Left ventricle myocardium inferior (tissue), 1 donor: ENCODE measurements around the gene SOBP. TPM values are rescaled to one million over a fixed set of nuclear protein-coding genes. Genes with fewer than 3 reads are reported as not detected.

Source experiments
- DNase-seq: peaks from one replicate; pipeline ENCODE4 v3.0.0-alpha.2; 2020
- H3K27ac ChIP-seq: fragments of 200-600 bp; replicated peaks from 2 replicates; pipeline ENCODE4 v1.8.0; 2021
- H3K27me3 ChIP-seq: fragments of 200-600 bp; 2 replicates; pipeline ENCODE4 v1.8.0; 2021; ENCODE audit warnings: low read depth
- H3K36me3 ChIP-seq: fragments of 200-600 bp; 2 replicates; pipeline ENCODE4 v1.8.0; 2021
- H3K4me1 ChIP-seq: fragments of 200-600 bp; 2 replicates; pipeline ENCODE4 v1.8.0; 2021
- H3K4me3 ChIP-seq: fragments of 200-600 bp; 2 replicates; pipeline ENCODE4 v1.8.0; 2021; ENCODE audit warnings: mild to moderate bottlenecking, moderate library complexity
- H3K9me3 ChIP-seq: fragments of 200-600 bp; replicated peaks from 2 replicates; pipeline ENCODE4 v1.8.0; 2021
- intact Hi-C: fragments of 100-400 bp; cut with micrococcal nuclease; formaldehyde crosslinking; loops from one replicate; pipeline ENCODE4 v1.11.0; 2022
- total RNA-seq: library from RNA; stranded (reverse); fragmentation: NEBNext Ultra II Directional; extraction: Animal tissue kit (Norgen Biotek cat#: 25700); gene quantifications from one replicate; pipeline ENCODE4 v1.2.1, GENCODE V29; 2021
- TF ChIP-seq, protein P1 (sequence below): fragments of 200-600 bp; IDR thresholded peaks from 2 replicates; pipeline ENCODE4 v1.8.0; 2021; ENCODE audit warnings: antibody characterized with exemption, mild to moderate bottlenecking, borderline replicate concordance
- donor health status: DM: no; HTN: yes; CAD: no; lungs with severe emphysema.

SOBP gene
- total RNA-seq, 1 donor from 2014 or later = 22.9 TPM

DNA sequence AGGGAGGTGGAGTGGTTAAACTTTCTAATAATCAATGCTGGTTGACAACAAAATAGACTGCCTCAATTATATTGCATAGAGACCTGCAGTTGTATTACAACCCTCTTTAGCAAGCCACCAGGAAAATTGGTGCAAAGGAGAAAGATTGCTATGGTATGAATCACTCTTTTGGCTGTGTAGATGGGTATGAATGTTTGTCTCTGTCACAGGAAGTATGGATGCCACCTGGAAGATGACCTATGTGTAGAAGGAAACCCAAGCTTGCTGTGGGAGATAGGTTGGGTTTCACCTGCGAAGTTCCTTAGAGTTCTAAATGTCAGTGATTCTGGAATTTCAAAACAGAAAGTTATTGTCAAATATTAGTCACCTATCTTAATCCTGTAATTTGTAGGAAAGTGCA is 134.6 kb downstream of the SOBP start:
- Histone ChIP-seq H3K27ac (no peak overlapping the region), H3K27me3 (no peaks in the 10 kb centered on the region), H3K4me1 (peaks cover 31% of the 10 kb centered on the region), H3K9me3 (no peaks in the 10 kb centered on the region), H3K36me3 (no peaks in the 10 kb centered on the region), H3K4me3 (no peak overlapping the region)
- intact Hi-C loops = no loop called here
- no peak for DNase-seq
- TF ChIP-seq, protein P1, sequence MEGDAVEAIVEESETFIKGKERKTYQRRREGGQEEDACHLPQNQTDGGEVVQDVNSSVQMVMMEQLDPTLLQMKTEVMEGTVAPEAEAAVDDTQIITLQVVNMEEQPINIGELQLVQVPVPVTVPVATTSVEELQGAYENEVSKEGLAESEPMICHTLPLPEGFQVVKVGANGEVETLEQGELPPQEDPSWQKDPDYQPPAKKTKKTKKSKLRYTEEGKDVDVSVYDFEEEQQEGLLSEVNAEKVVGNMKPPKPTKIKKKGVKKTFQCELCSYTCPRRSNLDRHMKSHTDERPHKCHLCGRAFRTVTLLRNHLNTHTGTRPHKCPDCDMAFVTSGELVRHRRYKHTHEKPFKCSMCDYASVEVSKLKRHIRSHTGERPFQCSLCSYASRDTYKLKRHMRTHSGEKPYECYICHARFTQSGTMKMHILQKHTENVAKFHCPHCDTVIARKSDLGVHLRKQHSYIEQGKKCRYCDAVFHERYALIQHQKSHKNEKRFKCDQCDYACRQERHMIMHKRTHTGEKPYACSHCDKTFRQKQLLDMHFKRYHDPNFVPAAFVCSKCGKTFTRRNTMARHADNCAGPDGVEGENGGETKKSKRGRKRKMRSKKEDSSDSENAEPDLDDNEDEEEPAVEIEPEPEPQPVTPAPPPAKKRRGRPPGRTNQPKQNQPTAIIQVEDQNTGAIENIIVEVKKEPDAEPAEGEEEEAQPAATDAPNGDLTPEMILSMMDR = no peak

DNA sequence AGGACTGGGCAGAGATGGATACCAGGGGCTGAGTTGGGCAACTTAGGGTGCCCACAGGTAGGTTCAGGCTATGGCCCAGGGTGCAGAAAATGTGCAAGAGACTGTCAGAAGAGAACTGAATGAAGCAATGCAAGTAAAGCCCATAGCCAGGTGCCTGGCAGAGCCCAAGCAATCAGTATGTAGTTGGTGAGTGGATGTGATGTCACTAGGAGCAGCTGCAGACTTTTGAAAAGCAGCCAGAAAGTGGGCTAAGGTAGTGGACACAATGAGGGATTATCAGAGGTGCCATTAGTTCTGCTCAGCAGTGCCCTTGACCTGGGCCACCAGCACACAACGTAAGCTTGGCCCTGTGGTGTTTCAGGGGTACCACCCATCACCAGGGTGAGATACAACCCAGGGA is 135.3 kb downstream of the SOBP start:
- intact Hi-C loops = no loop called here
- Histone ChIP-seq H3K4me1 (peaks cover 24% of the 10 kb centered on the region), H3K9me3 (no peaks in the 10 kb centered on the region), H3K4me3 (no peak overlapping the region), H3K36me3 (no peaks in the 10 kb centered on the region), H3K27ac (no peak overlapping the region), H3K27me3 (no peaks in the 10 kb centered on the region)
- TF ChIP-seq, protein P1 = no peak
- DNase-seq = no peak

GRCh38 chr6:107626645-107627044 is 136.7 kb downstream of the SOBP start:
- Histone ChIP-seq H3K27ac (no peak overlapping the region), H3K27me3 (no peaks in the 10 kb centered on the region), H3K9me3 (no peaks in the 10 kb centered on the region), H3K4me1 (peaks cover 13% of the 10 kb centered on the region), H3K4me3 (no peak overlapping the region), H3K36me3 (no peaks in the 10 kb centered on the region)
- TF ChIP-seq, protein P1 = no peak
- intact Hi-C loops = no loop called here
- no peak for DNase-seq

GRCh38 chr6:107627969-107628368 is 138.1 kb downstream of the SOBP start:
- Histone ChIP-seq H3K4me1 (peaks cover 13% of the 10 kb centered on the region), H3K27ac (no peak overlapping the region), H3K9me3 (no peaks in the 10 kb centered on the region), H3K4me3 (no peak overlapping the region), H3K27me3 (no peaks in the 10 kb centered on the region), H3K36me3 (no peaks in the 10 kb centered on the region)
- no peak for DNase-seq
- intact Hi-C loops = no loop called here
- TF ChIP-seq, protein P1 = no peak

- H3K9me3 ChIP-seq = no peaks in the 10 kb centered on the region
- H3K27me3 ChIP-seq = no peaks in the 10 kb centered on the region
- H3K36me3 ChIP-seq = peaks cover 4% of the 10 kb centered on the region
- TF ChIP-seq, protein P1 = no peak
- H3K4me3 ChIP-seq = no peak overlapping the region
- no peak overlapping the region for H3K27ac ChIP-seq
- intact Hi-C loops = no loop called here
- H3K4me1 ChIP-seq = peaks cover 10% of the 10 kb centered on the region
- DNase-seq = no peak
These were observed 139.0 kb downstream of the SOBP start for GRCh38 chr6:107628878-107629277.
